GM12878 (cell line): ENCODE measurements around the gene LGALS13. TPM values are rescaled to one million over a fixed set of nuclear protein-coding genes. Genes with fewer than 3 reads are reported as not detected.

Source experiments
- ATAC-seq: fragments of 200-7000 bp; cut with Tn5 transposase; 3 replicates; pipeline ENCODE4 v1.9.1; 2020; ENCODE audit warnings: mild to moderate bottlenecking, moderate library complexity
- BruUV-seq: library from RNA; stranded (reverse); fragments of 400-500 nt; replicated peaks from 2 replicates; lab custom pipeline; 2021; lab: Mats Ljungman, UMichigan
- CTCF ChIA-PET: fragments of 300-600 bp; sonication (Branson Sonifier 250); formaldehyde crosslinking; extraction: SDS; loops from one replicate; lab custom pipeline; 2021; ENCODE audit warnings: inconsistent platforms; lab: Yijun Ruan, JAX
- POLR2A ChIA-PET: fragments of 350-600 bp; formaldehyde crosslinking; extraction: SDS; loops from one replicate; lab custom pipeline; 2021; ENCODE audit warnings: inconsistent platforms; lab: Charles Lee
- RAD21 ChIA-PET: fragments of 300-600 bp; sonication (Branson Sonifier 250); formaldehyde crosslinking; loops from one replicate; lab custom pipeline; 2023; ENCODE audit warnings: antibody characterized with exemption; ENCODE audit not compliant: unreplicated experiment; lab: Charles Lee
- SMC1A ChIA-PET: fragments of 300-600 bp; sonication (Branson Sonifier 250); formaldehyde crosslinking; loops from one replicate; lab custom pipeline; 2023; ENCODE audit not compliant: unreplicated experiment, uncharacterized antibody; lab: Charles Lee
- DNase-seq: peaks from one replicate; pipeline ENCODE4 v3.0.0-alpha.2; 2011; ENCODE audit warnings: low read depth, low spot score
- FAIRE-seq: peaks from 3 replicates; lab custom pipeline; 2011; peaks lifted over from hg19 to GRCh38; lab: Jason Lieb, UNC
- H2AFZ ChIP-seq: 2 replicates; pipeline ENCODE4 v1.6.0; 2011; ENCODE audit warnings: low read depth, low read length, control low read depth; ENCODE audit not compliant: control insufficient read depth
- H3K27ac ChIP-seq: 2 replicates; pipeline ENCODE4 v1.5.1; 2011; ENCODE audit warnings: control low read depth; ENCODE audit not compliant: control insufficient read depth, insufficient read depth
- H3K27me3 ChIP-seq, 2 experiments: replicated peaks in 1 of 2; 2 replicates each; pipeline versions ENCODE4 v1.6.0 to v1.6.1; 2011; ENCODE audit warnings: low read length in 1 of 2; ENCODE audit not compliant: control insufficient read depth in 2 of 2, insufficient read depth in 2 of 2
- H3K36me3 ChIP-seq, 2 experiments: 2 replicates each; pipeline ENCODE4 v1.5.1; 2011; ENCODE audit warnings: low read length in 1 of 2; ENCODE audit not compliant: control insufficient read depth in 2 of 2, insufficient read depth in 2 of 2
- H3K4me1 ChIP-seq: 2 replicates; pipeline ENCODE4 v1.6.1; 2011; ENCODE audit warnings: mild to moderate bottlenecking, low read length, moderate library complexity, mixed read lengths; ENCODE audit not compliant: control insufficient read depth, insufficient read depth
- H3K4me2 ChIP-seq: 2 replicates; pipeline ENCODE4 v1.6.0; 2011; ENCODE audit warnings: control low read depth; ENCODE audit not compliant: control insufficient read depth, insufficient read depth
- H3K4me3 ChIP-seq: fragments of 200-600 bp; sonication (generic); 2 replicates; pipeline ENCODE4 v1.5.1; 2016
- H3K79me2 ChIP-seq: 2 replicates; pipeline ENCODE4 v1.6.0; 2011; ENCODE audit warnings: low read length; ENCODE audit not compliant: control insufficient read depth, insufficient read depth
- H3K9ac ChIP-seq: 2 replicates; pipeline ENCODE4 v1.8.0; 2011; ENCODE audit warnings: low read length, control low read depth, mixed read lengths; ENCODE audit not compliant: control insufficient read depth, insufficient read depth
- H3K9me3 ChIP-seq: replicated peaks from 3 replicates; pipeline ENCODE4 v1.5.1; 2011; ENCODE audit warnings: mild to moderate bottlenecking, low read length; ENCODE audit not compliant: control insufficient read depth, insufficient read depth
- H4K20me1 ChIP-seq: 2 replicates; pipeline ENCODE4 v1.6.0; 2011; ENCODE audit not compliant: control insufficient read depth, insufficient read depth
- FOXK2 ChIP-seq: fragments of 450-650 bp; IDR thresholded peaks from 2 replicates; pipeline ENCODE4 v1.6.1; 2017; ENCODE audit warnings: mild to moderate bottlenecking, moderate library complexity
- GATAD2B ChIP-seq: fragments of 450-650 bp; conservative IDR thresholded peaks from 2 replicates; pipeline ENCODE4 v1.6.1; 2017; ENCODE audit warnings: low read depth, mild to moderate bottlenecking, moderate library complexity
- HDGF ChIP-seq: fragments of 450-650 bp; IDR thresholded peaks from 2 replicates; pipeline ENCODE4 v1.6.1; 2016; ENCODE audit warnings: antibody characterized with exemption
- MTA2 ChIP-seq: fragments of 450-650 bp; IDR thresholded peaks from 2 replicates; pipeline ENCODE4 v1.6.1; 2016; ENCODE audit warnings: low read depth, mild to moderate bottlenecking, moderate library complexity
- PKNOX1 ChIP-seq: fragments of 450-650 bp; IDR thresholded peaks from 2 replicates; pipeline ENCODE4 v1.6.1; 2016; ENCODE audit warnings: mild to moderate bottlenecking
- PML ChIP-seq: IDR thresholded peaks from 2 replicates; pipeline ENCODE4 v1.6.1; 2012; ENCODE audit warnings: low read length, inconsistent platforms
- SKIL ChIP-seq: fragments of 450-650 bp; IDR thresholded peaks from 2 replicates; pipeline ENCODE4 v1.6.1; 2017; ENCODE audit warnings: mild to moderate bottlenecking, low read depth, inconsistent platforms; ENCODE audit not compliant: poor library complexity, severe bottlenecking
- SMC3 ChIP-seq: IDR thresholded peaks from 2 replicates; pipeline ENCODE4 v1.6.1; 2011; ENCODE audit warnings: low read length, improper control_type of control experiment, borderline replicate concordance
- TAF1 ChIP-seq: IDR thresholded peaks from 2 replicates; pipeline ENCODE4 v1.6.1; 2011; ENCODE audit warnings: mild to moderate bottlenecking, low read depth, low read length, borderline replicate concordance
- USF1 ChIP-seq: IDR thresholded peaks from 2 replicates; pipeline ENCODE4 v1.6.1; 2011; ENCODE audit warnings: borderline replicate concordance, low read depth, mild to moderate bottlenecking, moderate library complexity, mixed read lengths, low read length; ENCODE audit not compliant: insufficient read depth; ENCODE audit errors: extremely low read length
- ZNF592 ChIP-seq: fragments of 450-650 bp; IDR thresholded peaks from 2 replicates; pipeline ENCODE4 v1.6.1; 2017; ENCODE audit warnings: mild to moderate bottlenecking, moderate library complexity
- WGBS: methylation state at CpG from one replicate; pipeline ENCODE4 v1.1.6; 2016; ENCODE audit warnings: low lambda C conversion rate; ENCODE audit not compliant: insufficient replicate concordance, insufficient coverage; ENCODE audit errors: missing lambda C conversion rate; 5-methylcytosine and 5-hydroxymethylcytosine counted together
- in situ Hi-C: fragments of 300-500 bp; cut with MboI; formaldehyde crosslinking; loops from 9 replicates; pipeline ENCODE4 v1.14.3; 2018; ENCODE audit warnings: mixed read lengths
- intact Hi-C: fragments of 100-400 bp; cut with micrococcal nuclease; formaldehyde crosslinking; loops from one replicate; pipeline ENCODE4 v1.14.2; 2022; ENCODE audit not compliant: unreplicated experiment
- polyA plus RNA-seq, 11 experiments: library from polyadenylated mRNA; depleted of rRNA in 4 of 11; unstranded in 6 of 11; stranded (reverse) in 5 of 11; fragments of >200 nt; fragmentation: Nextera tagmentation in 4 of 11; fragmentation: Illumina TruSeq in 1 of 11; extraction: Ambion mirVana in 4 of 11; extraction: Trizol in 1 of 11; gene quantifications; 1 replicate in 1 of 11; 2 replicates in 10 of 11; pipeline versions ENCODE4 v1.2.1 to v1.2.3, GENCODE V29; 2011 to 2016; ENCODE audit warnings: inconsistent platforms in 2 of 11, missing spikeins in 2 of 11, low read depth in 1 of 11
- total RNA-seq, 4 experiments: library from RNA; depleted of rRNA in 3 of 4; stranded (reverse); fragments of >200 nt in 3 of 4; fragmentation: Illumina TruSeq in 1 of 4; extraction: Trizol in 1 of 4; gene quantifications; 2 replicates each; pipeline versions ENCODE4 v1.2.1 to v1.2.3, GENCODE V29; 2013 to 2021

Gene LGALS13
- total and polyA plus RNA-seq, 10 of the 15 experiments (the other 5 are each of a cell fraction or from before 2014, with no cell fraction given): not detected

- RAD21 ChIA-PET: no interaction called here
- no peak within 1 kb of the TSS for H3K27ac ChIP-seq
- TF ChIP-seq SMC3: no peak
- no peak for TF ChIP-seq MTA2
- no peak for TF ChIP-seq PKNOX1
- TF ChIP-seq FOXK2: no peak
- TF ChIP-seq PML: no peak
- TF ChIP-seq ZNF592: no peak
- no peak for TF ChIP-seq SKIL
- no peak for TF ChIP-seq TAF1
- no peak for TF ChIP-seq HDGF
- TF ChIP-seq USF1: no peak
- TF ChIP-seq GATAD2B: no peak
Observed at GRCh38 chr19:39655613-39656012, 53.3 kb downstream of the LGALS13 start, which contains the start of gene LGALS16. Gene LGALS16, plus strand, starts transcription at chr19:39655913. Its CDS starts 49 bp downstream, at chr19:39655962.

More at GRCh38 chr19:39655613-39656012, 53.3 kb downstream of the LGALS13 start, which contains the start of gene LGALS16:
- Histone ChIP-seq H3K4me1 (no peaks in the 10 kb centered on the region), H2AFZ (no peak within 1 kb of the TSS), H3K79me2 (no peaks in the 10 kb centered on the region), H3K36me3 (no peaks in the 10 kb centered on the region), H3K9ac (no peak within 1 kb of the TSS), H3K27me3 (no peaks in the 10 kb centered on the region), H3K4me3 (no peak within 1 kb of the TSS), H4K20me1 (no peaks in the 10 kb centered on the region), H3K4me2 (no peak within 1 kb of the TSS), H3K9me3 (no peaks in the 10 kb centered on the region)
- ChIA-PET POLR2A (no interaction called here), CTCF (no interaction called here), SMC1A (no interaction called here)
- no peak for ATAC-seq
- in situ Hi-C loops: no loop called here
- no TSS peak for BruUV-seq
- no peak for DNase-seq
- whole genome bisulfite sequencing: 5% methylated on average over 3 of the region's 3 CpGs
- intact Hi-C loops: no loop called here
- no peak for FAIRE-seq
